Epidermal melanocyte (primary cell): ENCODE data around the gene MYO3B.

Experiments
- DNase-seq: peaks from one replicate; pipeline ENCODE4 v3.0.0; 2011; ENCODE audit warnings: low spot score; ENCODE audit not compliant: insufficient read length

MYO3B gene

GRCh38 chr2:170362871-170363631 lies 185.1 kb downstream of the MYO3B start:
- no peak for DNase-seq

- DNase-seq: no peak
Measured at GRCh38 chr2:170365003-170365402, 187.1 kb downstream of the MYO3B start.

GRCh38 chr2:170365686-170366085 lies 187.7 kb downstream of the MYO3B start:
- DNase-seq: no peak

GRCh38 chr2:170368370-170368769 lies 190.4 kb downstream of the MYO3B start:
- DNase-seq: no peak

- no peak for DNase-seq
Measured at GRCh38 chr2:170369228-170369627, 191.3 kb downstream of the MYO3B start.

GRCh38 chr2:170369894-170370293 lies 191.9 kb downstream of the MYO3B start:
- no peak for DNase-seq

- DNase-seq: no peak
Measured at GRCh38 chr2:170371231-170371998, 193.5 kb downstream of the MYO3B start.

- no peak for DNase-seq
Measured at GRCh38 chr2:170375192-170375591, 197.2 kb downstream of the MYO3B start.

- DNase-seq: no peak
Measured at GRCh38 chr2:170377500-170378207, 199.7 kb downstream of the MYO3B start.

- DNase-seq: no peak
Measured at GRCh38 chr2:170380267-170380666, 202.3 kb downstream of the MYO3B start.

GRCh38 chr2:170381678-170382077 lies 203.7 kb downstream of the MYO3B start:
- DNase-seq: no peak

GRCh38 chr2:170386554-170386953 lies 208.6 kb downstream of the MYO3B start:
- no peak for DNase-seq

GRCh38 chr2:170391018-170391417 lies 213.1 kb downstream of the MYO3B start:
- DNase-seq: no peak

- DNase-seq: no peak
Measured at GRCh38 chr2:170391697-170392096, 213.8 kb downstream of the MYO3B start.

GRCh38 chr2:170393861-170394498 lies 216.0 kb downstream of the MYO3B start:
- no peak for DNase-seq

GRCh38 chr2:170394641-170395387 lies 216.9 kb downstream of the MYO3B start:
- no peak for DNase-seq

GRCh38 chr2:170396799-170397459 lies 219.0 kb downstream of the MYO3B start:
- DNase-seq: peak; percentile 36

GRCh38 chr2:170401187-170401586 lies 223.2 kb downstream of the MYO3B start:
- no peak for DNase-seq

- DNase-seq: no peak
Measured at GRCh38 chr2:170404846-170405245, 226.9 kb downstream of the MYO3B start.

GRCh38 chr2:170405326-170405725 lies 227.4 kb downstream of the MYO3B start:
- DNase-seq: no peak
